HG03457 (cell line): ENCODE results near the gene SBNO2.

Source experiments
- ATAC-seq: cut with Tn5 transposase; IDR thresholded peaks from one replicate; pipeline ENCODE4 v1.9.1; 2021; ENCODE audit warnings: moderate number of reproducible peaks; ENCODE audit not compliant: unreplicated experiment

SBNO2 gene

DNA sequence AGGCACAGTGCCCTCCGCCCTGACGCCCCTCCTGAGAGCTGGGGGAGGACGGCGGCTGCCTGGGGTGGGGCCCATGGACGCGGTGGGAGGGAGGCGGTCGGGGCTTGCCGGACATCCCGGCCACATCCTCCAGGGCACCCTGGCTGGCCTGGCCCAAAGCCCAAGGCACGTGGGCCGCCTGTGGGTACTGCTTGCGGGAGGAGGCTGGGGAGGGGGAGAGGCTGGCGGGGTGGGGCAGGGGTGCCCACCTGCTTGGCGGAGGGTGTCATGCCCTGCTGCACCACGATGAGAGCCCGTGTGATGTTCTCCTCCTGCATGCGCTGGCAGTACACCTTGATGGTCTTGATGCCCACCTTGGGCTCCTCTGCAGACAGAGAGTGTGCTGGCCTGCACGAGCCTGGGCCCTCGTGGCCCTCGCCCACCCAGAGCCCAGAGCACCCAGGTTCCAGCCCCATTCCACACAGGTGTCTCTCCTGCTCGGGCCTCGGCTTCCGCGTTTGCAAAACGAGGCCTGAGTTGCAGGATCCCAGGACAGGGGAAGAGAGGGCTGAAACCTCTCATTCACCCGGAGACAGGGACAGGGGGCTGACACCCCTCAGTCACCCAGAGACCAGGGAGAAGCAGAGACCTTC lies 82.4 kb downstream of the SBNO2 start:
- ATAC-seq: no peak

DNA sequence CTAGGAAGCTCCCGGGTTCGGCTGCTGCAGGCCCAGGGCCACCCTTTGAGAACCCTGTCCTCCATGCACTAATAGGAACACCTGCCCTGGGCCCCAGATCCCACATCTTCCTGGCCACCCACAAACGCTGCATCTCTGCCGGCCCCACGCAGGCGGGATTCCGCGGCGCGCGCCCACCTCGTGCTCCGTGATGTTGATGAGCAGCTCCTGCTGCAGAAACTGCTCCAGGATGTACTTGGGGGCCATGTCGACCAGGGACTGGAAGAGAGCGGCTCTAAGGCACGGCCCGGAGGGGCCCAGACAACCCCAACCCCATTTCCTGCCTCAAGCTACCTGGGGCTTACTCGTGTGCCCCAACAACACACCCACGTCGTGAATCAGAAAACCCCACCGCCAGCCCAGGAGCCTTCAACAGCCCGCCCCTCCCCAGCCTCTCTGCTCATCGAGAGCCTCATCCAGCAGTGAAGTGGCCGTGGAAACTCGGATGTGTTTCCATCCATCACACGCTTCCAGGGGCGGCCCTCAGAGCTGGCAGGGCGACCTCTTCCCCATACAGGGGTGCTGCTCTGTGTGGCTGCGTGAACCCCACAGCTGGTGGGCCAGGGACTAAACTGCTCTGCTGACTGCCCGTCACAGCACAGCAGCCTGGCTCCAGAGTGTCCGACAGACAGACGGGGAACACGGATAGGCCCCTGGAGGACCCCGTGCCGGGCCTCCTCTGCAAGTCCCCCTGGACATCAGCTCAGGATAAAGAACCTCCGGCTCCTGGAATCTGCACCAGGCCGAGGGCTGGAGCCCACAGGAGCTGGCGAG lies 83.1 kb downstream of the SBNO2 start:
- ATAC-seq: no peak

DNA sequence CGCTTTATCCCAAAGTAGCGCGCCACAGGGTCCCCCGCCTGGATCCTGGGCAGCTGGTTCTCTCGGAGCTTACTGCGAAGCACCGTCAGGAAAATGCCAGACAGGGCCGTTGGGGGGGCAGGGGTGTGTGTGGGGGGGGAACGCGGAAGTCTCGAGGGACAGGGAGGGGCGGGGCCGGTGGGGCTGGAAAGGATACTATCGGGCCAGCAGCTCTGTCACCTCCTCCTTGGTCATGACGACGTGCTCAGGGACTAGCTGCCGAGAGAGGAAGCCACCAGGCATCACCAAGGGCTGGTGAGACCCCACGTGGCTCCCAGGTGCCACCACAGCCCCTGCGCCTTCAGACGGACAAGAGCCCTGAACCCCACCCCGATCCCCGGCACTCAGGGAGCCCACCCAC lies 84.2 kb downstream of the SBNO2 start:
- no peak for ATAC-seq

DNA sequence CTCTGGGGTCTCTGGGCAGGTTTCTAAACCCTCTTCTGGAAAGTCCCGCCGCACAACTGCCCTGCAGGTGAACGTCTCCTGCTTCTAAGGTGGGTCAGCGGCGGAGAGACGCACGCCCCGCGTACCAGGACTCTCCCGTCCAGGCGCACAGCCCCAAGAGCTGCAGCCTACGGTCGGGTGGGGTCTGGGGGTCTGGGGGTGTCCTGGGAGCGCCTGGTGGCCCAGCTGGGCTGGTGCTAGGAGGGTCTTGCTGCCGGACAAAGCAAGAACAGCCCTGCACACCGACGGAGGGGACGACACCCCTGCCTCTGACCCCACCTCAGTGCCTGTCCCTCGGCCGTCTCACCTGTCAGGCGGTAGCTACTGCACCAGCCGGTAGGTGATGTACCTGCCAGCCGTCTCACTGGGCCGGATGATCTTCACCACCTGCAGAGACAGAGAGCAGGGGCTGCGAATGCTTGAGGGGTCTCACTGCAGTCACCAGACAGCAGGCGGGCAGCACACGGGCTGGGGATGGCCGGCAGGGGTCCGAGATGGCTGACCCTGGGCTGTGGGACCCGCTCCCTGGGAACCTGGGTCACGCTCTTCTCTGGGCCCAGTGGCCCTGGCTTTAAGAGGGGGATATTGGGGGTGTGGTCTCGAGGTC lies 84.8 kb downstream of the SBNO2 start:
- no peak for ATAC-seq

DNA sequence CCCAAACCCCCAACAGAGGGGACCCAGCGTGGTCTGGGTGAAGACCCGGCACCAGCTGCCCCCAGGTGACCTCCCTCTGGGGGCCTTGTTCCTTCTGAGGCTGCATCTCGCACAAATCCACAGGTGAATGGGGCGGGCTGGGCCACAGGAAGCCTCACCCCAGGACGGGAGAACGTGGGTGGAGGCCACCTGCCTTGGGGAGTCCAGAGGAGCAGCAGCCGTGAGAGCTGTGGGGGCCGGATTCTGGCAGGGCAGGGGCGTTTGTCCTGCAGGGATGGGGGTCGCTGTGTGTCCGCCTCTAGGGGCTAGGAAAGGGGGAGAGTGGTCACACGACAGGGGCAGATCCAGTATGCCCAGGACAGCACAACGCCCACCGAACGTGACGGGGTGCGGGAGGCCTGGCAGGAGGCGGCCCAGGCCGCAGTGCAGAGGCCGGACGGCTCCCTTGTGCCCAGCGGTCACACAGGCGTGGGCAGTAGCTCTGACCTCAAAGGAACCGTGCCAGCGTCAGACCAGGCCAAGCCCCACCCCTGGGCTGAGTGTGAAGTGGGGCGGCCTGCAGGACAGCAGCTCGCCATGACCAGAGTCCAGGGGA lies 85.6 kb downstream of the SBNO2 start:
- ATAC-seq: no peak

DNA sequence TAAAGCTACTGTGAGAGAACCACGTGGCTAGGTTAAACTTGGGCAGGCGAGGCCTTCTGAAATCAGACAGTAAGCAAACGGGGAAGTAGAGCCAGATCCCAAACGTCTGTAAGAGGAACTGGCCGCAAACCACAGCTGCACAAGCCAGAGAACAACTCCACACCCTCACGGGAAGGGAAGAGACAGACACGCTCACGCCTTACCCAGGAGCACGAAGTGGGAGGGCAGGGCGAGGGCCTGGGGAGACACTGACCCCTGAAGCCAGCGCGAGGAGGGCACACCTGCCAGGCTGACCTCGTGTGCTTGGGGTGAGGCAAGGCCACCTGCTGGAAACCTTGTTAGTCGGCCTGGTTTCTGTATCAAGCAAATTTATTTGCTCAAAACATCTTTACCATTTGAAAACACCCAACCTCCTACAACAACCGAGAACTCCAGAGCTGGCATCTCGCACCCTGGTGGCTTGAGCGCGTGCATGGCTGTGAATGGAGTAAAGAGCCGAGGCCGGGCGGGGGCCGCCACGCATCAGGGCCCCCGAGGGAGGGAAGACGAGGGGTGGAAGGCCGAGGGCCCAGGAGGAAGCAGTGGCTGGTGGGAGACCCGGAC lies 86.2 kb downstream of the SBNO2 start:
- no peak for ATAC-seq

DNA sequence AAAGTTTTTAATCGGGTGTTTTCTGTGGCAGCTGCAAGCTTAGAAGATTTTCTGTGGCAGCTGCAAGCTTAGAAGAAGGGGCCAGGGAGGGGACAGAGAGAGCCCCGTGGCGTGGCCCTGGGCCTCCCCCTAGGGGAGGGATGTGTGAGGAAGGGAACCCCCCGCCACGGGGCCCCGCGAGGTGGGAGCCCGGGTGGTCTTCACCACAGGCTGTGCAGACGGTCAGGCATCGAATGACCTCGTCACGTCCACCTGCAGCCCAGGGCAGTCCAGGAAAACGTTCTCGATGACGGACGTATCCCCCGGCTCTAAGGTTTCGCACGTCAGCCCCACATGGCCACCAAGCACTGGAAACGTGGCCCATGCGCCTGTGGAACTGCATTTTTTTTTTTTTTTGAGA lies 87.5 kb downstream of the SBNO2 start:
- ATAC-seq: no peak

DNA sequence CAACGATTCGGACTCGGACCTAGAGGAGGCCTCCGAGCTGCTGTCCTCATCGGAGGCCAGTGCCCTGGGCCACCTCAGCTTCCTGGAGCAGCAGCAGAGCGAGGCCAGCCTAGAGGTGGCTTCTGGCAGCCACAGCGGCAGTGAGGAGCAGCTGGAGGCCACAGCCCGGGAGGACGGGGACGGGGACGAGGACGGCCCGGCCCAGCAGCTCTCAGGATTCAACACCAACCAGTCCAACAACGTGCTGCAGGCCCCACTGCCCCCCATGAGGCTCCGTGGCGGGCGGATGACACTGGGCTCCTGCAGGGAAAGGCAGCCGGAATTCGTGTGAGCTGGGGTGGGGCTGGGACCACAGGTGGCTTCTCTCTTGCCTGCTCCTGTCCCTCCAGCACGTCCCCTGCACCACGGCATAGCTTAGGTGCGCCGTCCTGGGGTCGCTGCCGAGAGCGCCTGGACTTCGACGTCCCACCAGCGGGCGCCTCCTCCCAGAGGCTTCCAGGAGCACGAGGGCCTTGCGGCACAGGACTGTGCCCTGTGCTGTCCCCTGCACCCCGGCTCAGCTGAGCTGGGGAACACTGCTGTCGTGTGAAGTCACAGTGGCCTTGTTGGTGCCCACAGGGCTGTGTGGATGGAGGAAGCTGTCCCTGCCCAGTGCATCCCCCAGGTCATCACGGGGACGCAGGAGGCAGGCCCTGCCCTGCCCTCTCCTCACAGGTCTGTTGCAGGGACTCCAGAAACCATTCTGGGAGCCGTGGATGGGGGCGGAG lies 88.2 kb downstream of the SBNO2 start:
- ATAC-seq: no peak

DNA sequence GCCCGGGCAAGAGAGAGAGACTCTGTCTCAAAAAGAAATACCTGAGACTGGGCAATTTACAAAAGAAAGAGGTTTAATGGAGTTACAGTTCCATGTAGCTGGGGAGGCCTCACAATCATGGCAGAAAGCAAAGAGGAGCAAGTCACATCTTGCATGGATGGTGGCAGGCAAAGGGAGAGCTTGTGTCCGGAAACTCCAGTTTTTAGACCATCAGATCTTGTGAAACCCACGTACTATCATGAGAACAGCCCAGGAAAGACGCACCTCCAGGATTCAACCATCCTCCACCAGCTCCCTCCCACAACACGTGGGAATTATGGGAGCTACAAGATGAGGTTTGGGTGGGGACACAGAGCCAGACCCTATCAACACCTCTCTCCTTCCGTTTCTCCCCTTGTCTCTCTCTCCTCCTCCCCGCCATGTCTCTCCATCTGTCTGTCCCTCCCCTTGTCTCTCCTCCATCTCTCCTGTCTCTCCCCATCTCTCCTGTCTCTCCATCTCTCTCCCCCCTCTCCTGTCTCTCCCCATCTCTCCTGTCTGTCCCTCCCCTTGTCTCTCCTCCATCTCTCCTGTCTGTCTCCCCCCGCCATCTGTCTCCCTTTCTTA lies 88.9 kb downstream of the SBNO2 start:
- ATAC-seq: no peak

DNA sequence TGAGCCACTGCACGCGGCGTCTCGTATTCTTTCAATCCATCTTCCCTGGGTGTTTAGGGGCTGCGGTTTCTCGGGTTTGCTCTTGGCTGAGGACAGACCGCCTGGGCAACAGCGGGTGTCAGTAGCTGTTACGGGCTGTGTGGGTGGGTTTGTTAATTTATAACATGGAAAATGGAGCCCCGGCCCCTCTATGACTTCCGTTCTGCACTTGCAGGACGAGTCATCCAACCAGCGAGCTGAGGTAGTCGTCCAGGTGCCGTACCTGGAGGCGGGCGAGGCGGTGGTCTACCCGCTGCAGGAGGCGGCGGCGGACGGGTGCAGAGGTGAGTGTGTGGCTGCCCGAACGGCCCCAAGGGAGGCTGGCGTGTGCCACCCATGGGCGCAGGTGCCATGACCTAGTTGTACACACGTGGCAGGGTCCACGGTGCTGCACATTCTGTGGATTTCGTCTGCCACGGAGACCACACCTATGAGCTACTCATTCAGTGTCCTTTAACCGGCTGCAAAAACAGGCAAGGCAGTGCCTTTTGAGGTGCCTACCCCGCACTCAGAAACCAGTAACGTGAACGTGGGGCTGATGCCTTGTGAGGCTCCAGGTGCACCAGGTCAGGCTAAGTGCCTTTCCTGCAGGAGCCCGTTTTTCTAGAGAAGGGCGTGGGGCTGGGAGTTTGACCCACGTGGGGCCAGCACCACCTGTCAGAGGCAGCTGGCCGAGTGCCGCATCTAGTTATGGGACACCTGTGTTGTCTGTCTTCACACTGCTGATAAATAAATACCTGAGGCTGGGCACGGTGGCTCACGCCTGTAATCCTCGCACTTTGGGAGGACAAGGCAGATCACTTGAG lies 89.8 kb downstream of the SBNO2 start:
- ATAC-seq: no peak

DNA sequence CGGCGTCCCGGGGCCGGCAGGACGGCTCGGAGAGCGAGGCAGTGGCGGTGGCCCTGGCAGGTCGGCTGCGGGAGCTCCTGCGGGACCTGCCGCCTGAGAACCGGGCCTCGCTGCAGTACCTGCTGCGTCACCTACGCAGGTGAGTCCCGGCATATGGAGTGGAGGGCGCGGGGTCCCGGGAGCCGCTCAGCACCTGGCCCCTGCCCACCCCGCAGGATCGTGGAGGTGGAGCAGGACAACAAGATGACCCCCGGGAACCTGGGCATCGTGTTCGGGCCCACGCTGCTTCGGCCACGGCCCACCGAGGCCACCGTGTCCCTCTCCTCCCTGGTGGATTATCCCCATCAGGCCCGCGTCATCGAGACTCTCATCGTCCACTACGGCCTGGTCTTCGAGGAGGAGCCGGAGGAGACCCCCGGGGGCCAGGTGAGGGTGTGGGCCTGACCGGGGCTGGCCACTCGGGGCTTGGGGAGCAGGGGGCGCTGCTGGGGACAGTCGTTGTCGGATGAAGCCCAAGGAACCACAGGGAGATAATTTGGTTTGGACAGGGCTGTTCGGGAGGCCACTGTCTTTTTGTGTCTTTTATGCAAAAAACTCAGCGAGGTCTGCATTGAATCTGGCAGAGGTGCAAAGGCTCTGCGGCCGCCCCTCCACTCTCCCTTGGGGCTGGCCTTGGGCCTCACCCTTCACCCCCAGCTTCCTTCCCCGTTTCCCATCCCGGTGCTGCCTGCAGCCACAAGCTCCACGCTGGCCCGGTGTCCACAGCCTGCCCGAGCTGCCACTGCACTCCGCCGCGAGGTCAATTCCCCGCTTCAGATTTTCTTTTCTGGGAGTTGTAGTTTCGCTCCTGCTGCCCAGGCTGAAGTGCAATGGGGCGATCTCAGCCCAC lies 90.9 kb downstream of the SBNO2 start:
- ATAC-seq: no peak

DNA sequence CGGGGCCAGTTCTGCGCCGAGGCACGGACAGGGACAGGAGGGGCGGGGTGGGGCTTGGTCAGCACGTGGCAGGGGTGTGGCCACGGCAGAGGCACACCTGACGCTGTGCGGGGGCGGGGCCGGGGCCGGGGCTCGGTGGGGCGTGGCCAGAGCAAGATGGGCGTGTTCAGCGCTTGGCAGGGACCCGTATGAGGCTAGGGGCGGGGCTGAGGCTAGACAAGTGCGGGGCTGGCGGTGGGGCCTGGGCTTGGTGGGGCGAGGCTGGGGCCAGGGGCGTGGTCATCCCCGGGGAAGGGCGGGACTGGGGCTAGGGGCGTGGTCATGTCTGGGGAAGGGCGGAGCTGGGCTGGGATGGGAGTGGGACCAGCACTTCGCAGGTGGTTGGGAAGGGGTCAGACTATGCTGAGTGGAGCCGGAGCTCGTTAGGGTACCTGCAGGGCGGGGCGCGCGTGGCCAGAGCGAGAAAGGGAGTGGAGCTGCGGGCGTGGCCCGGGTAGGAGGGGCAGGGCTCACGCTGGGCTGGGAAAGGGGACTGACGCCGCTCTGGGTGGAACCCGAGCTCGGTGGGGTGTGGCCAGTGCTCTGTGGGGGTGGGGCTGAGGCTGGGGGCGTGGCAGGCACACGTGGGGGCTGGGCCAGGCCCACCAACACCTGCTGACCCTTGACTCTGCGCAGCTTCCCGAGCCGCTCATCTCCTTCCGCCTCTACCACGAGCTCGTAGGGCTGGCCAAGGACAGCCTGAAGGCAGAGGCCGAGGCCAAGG lies 91.7 kb downstream of the SBNO2 start:
- ATAC-seq: no peak

DNA sequence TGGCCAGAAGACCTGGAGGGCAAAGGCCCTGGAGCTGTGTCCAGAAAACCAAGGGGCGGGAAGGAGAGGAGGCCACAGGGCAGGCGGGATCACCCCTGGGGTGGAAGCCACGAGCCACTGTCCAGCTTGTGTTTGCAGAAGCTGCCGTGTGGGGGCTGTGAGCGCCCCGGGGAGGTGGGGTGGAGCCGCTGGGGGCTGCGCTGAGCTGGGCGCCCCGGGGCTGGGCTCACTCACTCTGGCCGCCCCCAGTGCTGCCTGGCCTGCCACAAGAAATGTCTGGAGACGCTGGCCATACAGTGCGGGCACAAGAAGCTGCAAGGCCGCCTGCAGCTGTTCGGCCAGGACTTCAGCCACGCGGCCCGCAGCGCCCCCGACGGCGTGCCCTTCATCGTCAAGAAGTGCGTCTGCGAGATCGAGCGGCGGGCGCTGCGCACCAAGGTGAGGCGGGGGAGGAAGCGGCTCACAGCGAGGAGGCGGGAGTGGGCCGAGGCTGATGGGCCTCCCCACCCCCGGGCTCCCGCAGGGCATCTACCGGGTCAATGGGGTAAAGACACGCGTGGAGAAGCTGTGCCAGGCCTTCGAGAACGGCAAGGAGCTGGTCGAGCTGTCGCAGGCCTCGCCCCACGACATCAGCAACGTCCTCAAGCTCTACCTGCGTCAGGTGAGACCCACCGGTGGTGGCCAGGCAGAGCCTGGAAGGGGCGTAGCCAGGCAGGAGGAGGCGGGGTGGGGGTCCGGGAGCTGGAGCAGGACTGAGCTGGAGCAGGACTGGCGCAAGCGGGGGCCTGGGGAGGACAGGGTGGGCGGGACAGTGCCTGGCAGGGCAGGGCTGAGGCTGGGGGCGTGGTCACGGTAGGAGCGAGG lies 92.5 kb downstream of the SBNO2 start:
- no peak for ATAC-seq

DNA sequence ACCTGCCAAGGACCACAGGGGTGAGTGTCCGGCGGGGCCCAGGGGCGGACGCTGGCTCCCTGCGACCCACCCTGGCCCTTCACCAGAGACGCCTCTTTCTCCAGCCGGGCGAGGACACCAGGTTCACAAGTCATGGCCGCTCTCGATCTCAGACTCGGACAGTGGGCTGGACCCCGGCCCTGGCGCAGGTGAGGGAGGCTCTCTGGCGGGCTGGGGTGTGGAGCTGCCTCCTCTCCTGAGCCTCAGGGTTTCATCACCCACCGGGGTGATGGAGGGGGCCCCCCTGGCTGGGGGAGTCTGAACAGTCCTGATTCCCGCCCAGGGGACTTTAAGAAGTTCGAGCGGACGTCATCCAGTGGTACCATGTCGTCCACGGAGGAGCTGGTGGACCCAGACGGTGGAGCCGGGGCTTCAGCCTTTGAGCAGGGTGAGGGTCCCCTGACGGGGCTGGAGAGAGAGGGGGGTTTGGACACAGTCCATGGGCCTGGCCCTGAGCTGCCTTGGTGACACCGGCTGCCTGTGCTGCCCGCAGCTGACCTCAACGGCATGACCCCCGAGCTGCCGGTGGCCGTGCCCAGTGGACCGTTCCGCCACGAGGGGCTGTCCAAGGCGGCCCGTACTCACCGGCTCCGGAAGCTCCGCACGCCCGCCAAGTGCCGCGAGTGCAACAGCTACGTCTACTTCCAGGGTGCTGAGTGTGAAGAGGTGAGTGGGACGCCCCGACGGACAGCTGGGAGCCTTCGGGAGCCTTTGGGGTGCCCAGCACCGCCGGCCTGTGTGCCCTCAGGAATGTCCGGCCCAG lies 93.5 kb downstream of the SBNO2 start:
- ATAC-seq: no peak

DNA sequence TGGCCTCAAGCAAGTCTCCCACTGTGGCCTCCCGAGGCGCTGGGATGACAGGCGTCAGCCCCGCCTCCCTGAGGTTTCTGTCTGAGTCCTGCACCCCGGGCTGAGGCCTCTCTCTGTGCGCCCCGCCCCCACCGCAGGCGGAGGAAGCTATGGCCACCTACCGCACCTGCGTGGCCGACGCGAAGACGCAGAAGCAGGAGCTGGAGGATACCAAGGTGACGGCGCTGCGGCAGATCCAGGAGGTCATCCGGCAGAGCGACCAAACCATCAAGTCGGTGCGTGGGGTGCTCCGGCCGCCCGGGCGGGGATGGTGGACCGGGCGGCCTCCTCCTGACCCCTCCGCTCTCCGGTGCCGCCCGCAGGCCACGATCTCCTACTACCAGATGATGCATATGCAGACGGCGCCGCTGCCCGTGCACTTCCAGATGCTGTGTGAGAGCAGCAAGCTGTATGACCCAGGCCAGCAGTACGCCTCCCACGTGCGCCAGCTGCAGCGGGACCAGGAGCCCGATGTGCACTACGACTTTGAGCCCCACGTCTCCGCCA lies 94.4 kb downstream of the SBNO2 start:
- ATAC-seq: no peak

DNA sequence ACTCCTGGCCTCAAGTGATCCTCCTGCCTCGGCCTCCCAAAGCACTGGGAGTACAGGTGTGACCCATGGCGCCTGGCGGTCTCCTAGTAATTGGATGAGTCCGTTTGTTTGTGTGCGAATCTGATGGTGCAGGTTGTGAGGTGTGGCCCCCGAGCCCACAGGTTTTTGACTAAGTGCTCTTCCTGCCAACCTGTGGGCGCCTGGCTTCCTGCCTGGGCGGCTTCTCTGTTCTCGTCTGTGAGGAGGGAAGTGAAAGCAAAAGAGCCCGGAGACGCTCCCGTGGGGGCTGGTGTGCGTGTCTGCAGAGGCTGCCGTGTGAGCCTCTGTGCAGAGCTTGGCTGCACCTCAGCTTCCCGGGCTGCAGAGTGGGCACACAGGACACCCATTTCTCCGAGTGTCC lies 97.1 kb downstream of the SBNO2 start:
- peak; percentile 44 for ATAC-seq
